ENCODE measurements around the gene B4GALT7.
"Not testable (repeated sequence)": the region's sequence is repeated elsewhere in the genome, so short reads cannot be mapped to it uniquely, and the experiment has no call there.

B4GALT7 gene

DNA sequence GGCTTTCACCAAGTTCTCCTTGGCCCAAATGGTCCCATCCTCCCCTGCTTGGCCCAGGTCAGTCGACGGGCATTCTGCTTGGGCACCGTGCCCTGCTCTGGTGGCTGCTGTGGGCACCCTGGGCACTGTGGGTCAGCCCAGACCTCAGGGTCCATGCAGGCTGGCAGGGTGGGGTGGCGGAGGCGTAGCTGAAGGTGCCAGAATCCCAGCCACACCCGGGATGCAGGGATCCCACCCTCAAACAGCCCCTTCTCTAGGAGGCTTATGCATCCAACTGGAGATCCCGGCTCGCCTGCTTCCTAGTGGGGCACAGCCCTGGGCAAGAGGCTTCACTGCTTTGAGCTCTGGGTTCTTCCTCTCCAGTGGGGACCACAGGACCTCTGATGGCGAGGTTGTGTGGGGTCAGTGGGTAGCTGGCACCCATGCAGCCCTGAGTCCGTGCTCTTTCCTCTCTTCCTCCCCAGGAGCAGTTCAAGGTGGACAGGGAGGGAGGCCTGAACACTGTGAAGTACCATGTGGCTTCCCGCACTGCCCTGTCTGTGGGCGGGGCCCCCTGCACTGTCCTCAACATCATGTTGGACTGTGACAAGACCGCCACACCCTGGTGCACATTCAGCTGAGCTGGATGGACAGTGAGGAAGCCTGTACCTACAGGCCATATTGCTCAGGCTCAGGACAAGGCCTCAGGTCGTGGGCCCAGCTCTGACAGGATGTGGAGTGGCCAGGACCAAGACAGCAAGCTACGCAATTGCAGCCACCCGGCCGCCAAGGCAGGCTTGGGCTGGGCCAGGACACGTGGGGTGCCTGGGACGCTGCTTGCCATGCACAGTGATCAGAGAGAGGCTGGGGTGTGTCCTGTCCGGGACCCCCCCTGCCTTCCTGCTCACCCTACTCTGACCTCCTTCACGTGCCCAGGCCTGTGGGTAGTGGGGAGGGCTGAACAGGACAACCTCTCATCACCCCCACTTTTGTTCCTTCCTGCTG is 9.4 kb downstream of the B4GALT7 start:
- no peak for DNase-seq (ENCODE audit: low read depth)

DNA sequence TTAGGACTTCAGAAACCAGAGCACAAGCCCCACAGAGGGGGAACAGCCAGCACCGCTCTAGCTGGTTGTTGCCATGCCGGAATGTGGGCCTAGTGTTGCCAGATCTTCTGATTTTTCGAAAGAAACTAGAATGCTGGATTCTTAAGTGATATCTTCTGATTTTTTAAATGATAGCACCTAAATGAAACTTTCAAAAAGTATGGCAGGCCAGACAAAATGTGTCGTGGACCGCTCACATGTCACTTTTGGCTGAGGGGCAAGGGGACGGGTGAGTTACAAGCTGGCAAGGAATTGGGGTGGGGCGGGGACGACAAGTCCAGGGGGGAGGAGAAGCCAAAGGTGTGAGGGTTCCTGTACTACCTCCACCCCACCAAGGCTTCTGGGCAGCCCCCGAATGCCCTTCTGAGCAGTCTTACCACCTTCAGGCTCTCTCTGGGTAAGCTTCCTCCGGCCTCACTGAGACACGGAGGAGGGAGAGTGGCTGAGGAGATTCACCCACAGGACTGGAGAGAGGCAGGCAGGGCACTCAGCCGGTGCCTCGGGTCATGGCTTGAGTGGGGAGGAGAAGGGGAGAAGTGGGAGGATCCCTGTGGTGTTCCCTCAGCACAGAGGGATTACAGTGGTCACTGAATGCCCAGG is 10.3 kb downstream of the B4GALT7 start:
- DNase-seq (ENCODE audit: low read depth): no peak

- no peak for DNase-seq (ENCODE audit: low read depth)
Measured at GRCh38 chr5:177610770-177611445, 11.0 kb downstream of the B4GALT7 start.

DNA sequence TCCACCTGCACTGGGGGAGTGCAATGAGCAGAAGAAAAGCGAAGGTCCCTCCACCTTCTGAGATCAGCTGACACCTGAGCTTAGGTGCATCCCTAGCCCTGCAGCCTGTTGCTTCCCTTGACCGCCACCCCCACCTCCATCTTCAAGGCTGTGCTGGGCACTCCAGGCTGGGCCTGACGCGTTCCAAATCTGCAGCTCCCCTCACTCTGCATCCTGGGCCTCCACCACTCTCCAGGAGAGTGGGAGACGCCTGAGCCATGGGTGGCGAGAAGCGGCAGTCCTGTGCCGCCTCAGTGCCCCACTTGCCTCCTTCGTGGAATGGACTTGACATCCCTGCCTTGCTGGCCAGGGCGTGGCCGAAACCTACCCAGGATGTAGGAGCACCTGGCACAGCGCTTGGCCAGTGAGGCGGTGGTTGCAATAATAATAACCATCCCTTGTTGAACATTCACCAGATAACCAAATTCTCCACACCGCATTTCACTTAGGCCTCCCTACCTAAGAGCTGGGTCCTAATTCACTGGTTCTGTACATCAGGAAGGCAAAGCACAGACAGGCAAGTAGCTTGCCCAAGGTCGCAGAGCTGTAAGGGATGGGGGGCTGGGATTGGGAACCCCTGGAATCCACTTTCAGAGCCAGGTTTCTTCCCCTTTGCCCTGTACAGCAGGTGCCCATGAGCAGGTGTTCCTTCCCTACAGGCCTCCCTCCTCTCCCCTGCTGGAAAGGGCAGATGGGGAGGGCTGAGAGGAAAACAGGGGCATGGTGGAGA is 11.7 kb downstream of the B4GALT7 start:
- DNase-seq (ENCODE audit: low read depth): no peak

DNA sequence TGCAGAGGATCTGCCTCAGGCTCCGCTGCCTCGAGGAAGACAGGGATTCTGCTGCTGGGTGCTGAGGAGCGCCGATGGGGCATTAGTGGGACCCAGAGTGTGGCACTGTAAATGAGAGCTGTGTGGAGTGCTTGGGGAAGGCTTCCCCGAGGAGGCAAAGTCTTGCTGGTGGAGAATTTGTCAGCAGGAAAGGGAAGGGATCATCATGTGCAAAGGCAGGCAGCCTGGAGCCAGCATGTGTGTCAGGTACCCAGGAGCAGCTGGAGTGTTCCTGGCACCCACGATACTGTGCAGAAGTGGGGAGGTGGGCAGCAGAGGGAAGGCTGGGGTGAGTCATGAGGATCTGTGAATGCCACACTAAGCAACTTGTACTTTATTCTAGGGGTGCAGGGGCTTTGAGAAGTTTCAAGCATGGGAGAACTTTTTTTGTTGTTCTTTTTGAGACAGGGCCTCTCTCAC is 12.3 kb downstream of the B4GALT7 start:
- DNase-seq (ENCODE audit: low read depth): no peak

- no peak for DNase-seq (ENCODE audit: low read depth)
Measured at GRCh38 chr5:177620560-177620959, 20.6 kb downstream of the B4GALT7 start.

GRCh38 chr5:177624172-177624571 is 24.2 kb downstream of the B4GALT7 start:
- not testable (repeated sequence) for DNase-seq (ENCODE audit: low read depth)

GRCh38 chr5:177630186-177630585 is 30.3 kb downstream of the B4GALT7 start:
- peak; percentile 72 for DNase-seq (ENCODE audit: low read depth)

GRCh38 chr5:177634912-177635311 is 35.0 kb downstream of the B4GALT7 start:
- not testable (repeated sequence) for DNase-seq (ENCODE audit: low read depth)

GRCh38 chr5:177645462-177645861 is 45.5 kb downstream of the B4GALT7 start:
- not testable (repeated sequence) for DNase-seq (ENCODE audit: low read depth)

GRCh38 chr5:177651235-177651634 is 51.3 kb downstream of the B4GALT7 start:
- DNase-seq (ENCODE audit: low read depth): not testable (repeated sequence)

GRCh38 chr5:177657846-177658245 is 57.9 kb downstream of the B4GALT7 start:
- DNase-seq (ENCODE audit: low read depth): peak; percentile 2

- not testable (repeated sequence) for DNase-seq (ENCODE audit: low read depth)
Measured at GRCh38 chr5:177658542-177658941, 58.6 kb downstream of the B4GALT7 start.
